Measurements from ENCODE around the gene SLC35G3. TPM values are rescaled to one million over a fixed set of nuclear protein-coding genes. Genes with fewer than 3 reads are reported as not detected.
A peak's percentile ranks its signal among the peaks of the same experiment; 100 is the strongest.

SLC35G3 gene
- total RNA-seq, 4 donors from 2014 or later = not detected

GRCh38 chr17:35229638-35230037 is 35.4 kb upstream of the SLC35G3 start:
- no peaks in the 10 kb centered on the region for H3K9me3 ChIP-seq
- no peaks in the 10 kb centered on the region for H3K27me3 ChIP-seq
- TF ChIP-seq POLR2A (IDR thresholded peaks at IDR 0.05) (no peak), CTCF (IDR thresholded peaks at IDR 0.05) (no peak)
- H3K27ac ChIP-seq = no peak overlapping the region
- no peaks in the 10 kb centered on the region for H3K36me3 ChIP-seq
- DNase-seq = no peak
- H3K4me1 ChIP-seq = no peaks in the 10 kb centered on the region
- no peak overlapping the region for H3K4me3 ChIP-seq

DNA sequence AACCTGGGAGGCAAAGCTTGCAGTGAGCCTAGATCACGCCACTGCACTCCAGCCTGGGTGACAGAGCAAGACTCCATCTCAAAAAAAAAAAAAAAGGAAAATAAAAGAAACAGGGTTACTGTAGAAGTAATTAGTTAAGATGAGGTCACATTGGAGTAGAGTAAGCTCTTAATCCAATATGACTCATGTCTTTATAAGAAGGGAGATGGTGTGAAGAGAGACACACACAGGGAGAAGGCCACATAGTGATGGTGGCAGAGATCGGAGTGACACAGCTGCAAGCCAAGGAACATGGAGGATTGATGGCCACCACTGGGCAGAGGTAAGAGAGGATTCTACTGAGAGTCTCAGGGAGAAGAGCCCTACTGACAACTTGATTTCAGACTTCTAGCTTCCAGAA is 33.4 kb upstream of the SLC35G3 start:
- DNase-seq = no peak
- TF ChIP-seq POLR2A (IDR thresholded peaks at IDR 0.05) (no peak), CTCF (IDR thresholded peaks at IDR 0.05) (no peak)
- H3K27me3 ChIP-seq = no peaks in the 10 kb centered on the region
- H3K27ac ChIP-seq = no peak overlapping the region
- H3K4me3 ChIP-seq = no peak overlapping the region
- H3K9me3 ChIP-seq = peaks cover 0 to 4% (median 0%) of the 10 kb centered on the region in 4 donors
- no peaks in the 10 kb centered on the region for H3K36me3 ChIP-seq
- no peaks in the 10 kb centered on the region for H3K4me1 ChIP-seq

DNA sequence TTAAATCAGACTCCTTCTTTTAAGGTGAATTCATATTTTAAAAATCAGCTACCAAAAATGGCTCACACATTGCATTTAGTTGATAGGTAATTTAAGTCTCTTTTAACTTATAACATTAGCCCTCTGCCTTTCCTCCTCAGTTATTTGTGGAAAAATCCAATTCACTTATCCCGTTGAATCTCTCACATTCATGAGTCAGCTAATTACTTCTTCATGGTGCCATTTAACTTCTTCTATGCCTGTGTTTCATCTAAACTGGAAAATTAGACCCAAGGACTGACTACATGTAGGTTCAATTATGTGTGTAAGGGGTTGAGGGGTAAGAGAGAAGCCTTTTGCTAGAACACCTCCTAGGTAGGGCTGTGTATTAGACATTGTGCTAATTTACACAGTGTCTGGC is 30.2 kb upstream of the SLC35G3 start:
- H3K27ac ChIP-seq = no peak overlapping the region

GRCh38 chr17:35222452-35222851 is 28.3 kb upstream of the SLC35G3 start:
- peaks cover 0 to 6% (median 0%) of the 10 kb centered on the region in 4 donors for H3K9me3 ChIP-seq
- no peaks in the 10 kb centered on the region for H3K27me3 ChIP-seq
- no peaks in the 10 kb centered on the region for H3K36me3 ChIP-seq
- no peak for TF ChIP-seq CTCF (IDR thresholded peaks at IDR 0.05)
- TF ChIP-seq POLR2A (IDR thresholded peaks at IDR 0.05) = no peak
- H3K27ac ChIP-seq = no peak overlapping the region
- no peaks in the 10 kb centered on the region for H3K4me1 ChIP-seq
- no peak overlapping the region for H3K4me3 ChIP-seq
- DNase-seq = no peak

More for the DNA sequence above, 30.2 kb upstream of the SLC35G3 start:
- TF ChIP-seq POLR2A (IDR thresholded peaks at IDR 0.05) = no peak
- no peak for TF ChIP-seq CTCF (IDR thresholded peaks at IDR 0.05)
- no peak for DNase-seq
- H3K27me3 ChIP-seq = no peaks in the 10 kb centered on the region
- no peaks in the 10 kb centered on the region for H3K36me3 ChIP-seq
- H3K9me3 ChIP-seq = peaks cover 0 to 6% (median 0%) of the 10 kb centered on the region in 4 donors
- no peaks in the 10 kb centered on the region for H3K4me1 ChIP-seq
- no peak overlapping the region for H3K4me3 ChIP-seq

DNA sequence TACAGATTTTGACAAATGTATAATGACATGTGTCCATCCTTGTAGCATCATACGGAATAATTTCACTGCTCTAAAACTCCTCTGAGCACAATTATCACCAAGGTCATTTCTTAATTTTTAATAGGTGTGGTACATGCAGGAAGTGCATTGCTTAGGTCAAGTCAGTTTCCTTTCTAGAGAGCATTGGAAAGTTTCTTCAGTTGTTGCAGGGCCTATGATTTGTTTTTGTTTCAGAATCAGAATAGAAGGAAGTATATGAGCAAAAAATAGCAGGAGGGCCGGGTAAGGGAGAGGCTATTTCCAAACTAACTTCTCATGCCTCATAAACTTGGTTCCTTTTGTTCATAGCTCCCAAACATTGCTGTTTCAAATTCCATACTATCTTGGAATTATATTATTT is 24.7 kb upstream of the SLC35G3 start:
- no peak for DNase-seq
- Histone ChIP-seq H3K9me3 (peaks cover 0 to 6% (median 0%) of the 10 kb centered on the region in 4 donors), H3K4me1 (no peaks in the 10 kb centered on the region), H3K27me3 (no peaks in the 10 kb centered on the region), H3K27ac (peak overlapping the region; percentile 23 to 65 (median 42)), H3K4me3 (no peak overlapping the region), H3K36me3 (no peaks in the 10 kb centered on the region)
- no peak for TF ChIP-seq POLR2A (IDR thresholded peaks at IDR 0.05)

GRCh38 chr17:35217107-35217506 is 22.9 kb upstream of the SLC35G3 start:
- no peaks in the 10 kb centered on the region for H3K27me3 ChIP-seq
- H3K36me3 ChIP-seq = no peaks in the 10 kb centered on the region
- H3K27ac ChIP-seq = peak overlapping the region in 1 of 4 donors; percentile 11
- H3K4me3 ChIP-seq = no peak overlapping the region
- TF ChIP-seq POLR2A (IDR thresholded peaks at IDR 0.05) = no peak
- no peak for TF ChIP-seq CTCF (IDR thresholded peaks at IDR 0.05)
- no peaks in the 10 kb centered on the region for H3K4me1 ChIP-seq
- no peak for DNase-seq
- H3K9me3 ChIP-seq = no peaks in the 10 kb centered on the region

Measured in Peyer's patch (tissue), 4 donors.